Measurements from ENCODE around the gene IL1RAPL1. TPM values are rescaled to one million over a fixed set of nuclear protein-coding genes. Genes with fewer than 3 reads are reported as not detected.

Gene IL1RAPL1
- total and polyA plus RNA-seq, 2 experiments from 2014 or later, result 0.18 to 0.49 TPM

DNA sequence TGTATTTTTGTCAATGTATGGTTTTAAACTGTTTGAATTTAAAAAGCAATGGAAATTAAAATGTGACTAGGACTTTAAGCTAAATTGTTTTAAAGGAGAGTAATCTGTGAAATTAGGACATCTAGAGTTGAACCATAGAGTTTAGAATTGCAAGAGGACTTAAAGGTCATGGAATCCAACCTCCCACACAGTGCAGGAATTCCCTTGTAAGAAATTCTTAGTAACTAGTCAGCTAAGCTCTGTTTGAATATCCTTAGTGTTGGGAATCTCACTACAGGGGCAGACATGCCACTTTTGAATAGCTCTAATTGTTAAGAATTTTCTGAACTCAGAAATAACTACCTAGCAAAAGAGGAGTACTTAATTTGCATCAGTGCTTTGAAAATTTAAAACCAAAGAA, 292.9 kb downstream of the IL1RAPL1 start:
- H3K4me2 ChIP-seq, result no peak overlapping the region
- ATAC-seq (no peak), DNase-seq (ENCODE audit: low spot score) (peak; percentile 2)
- H4K20me1 ChIP-seq (replicated peaks; ENCODE audit: insufficient read depth), result no peaks in the 10 kb centered on the region
- H2AFZ ChIP-seq, result no peak overlapping the region
- no peaks in the 10 kb centered on the region for H3K4me1 Mint-ChIP-seq
- H3K27ac ChIP-seq (ENCODE audit: low read depth), result no peak overlapping the region
- H3K4me3 ChIP-seq, result no peak overlapping the region
- H3F3A ChIP-seq (replicated peaks; ENCODE audit: low read depth), result no peaks in the 10 kb centered on the region
- H3K27me3 Mint-ChIP-seq (ENCODE audit: insufficient read depth, low read depth, poor library complexity), result peaks cover 1% of the 10 kb centered on the region
- no peak overlapping the region for H3K4me3 Mint-ChIP-seq
- H3K36me3 ChIP-seq (ENCODE audit: insufficient read depth), result no peaks in the 10 kb centered on the region
- TF ChIP-seq ZNF331 (CRISPR knock-in tag; IDR thresholded peaks at IDR 0.05; ENCODE audit: low read depth) (no peak), JUNB (IDR thresholded peaks at IDR 0.05; ENCODE audit: unreplicated experiment) (no peak), POLR2AphosphoS5 (IDR thresholded peaks at IDR 0.05; ENCODE audit: low read depth) (no peak), STAT1 (IDR thresholded peaks at IDR 0.05; ENCODE audit: unreplicated experiment) (no peak)
- TF ChIP-seq, protein P1, sequence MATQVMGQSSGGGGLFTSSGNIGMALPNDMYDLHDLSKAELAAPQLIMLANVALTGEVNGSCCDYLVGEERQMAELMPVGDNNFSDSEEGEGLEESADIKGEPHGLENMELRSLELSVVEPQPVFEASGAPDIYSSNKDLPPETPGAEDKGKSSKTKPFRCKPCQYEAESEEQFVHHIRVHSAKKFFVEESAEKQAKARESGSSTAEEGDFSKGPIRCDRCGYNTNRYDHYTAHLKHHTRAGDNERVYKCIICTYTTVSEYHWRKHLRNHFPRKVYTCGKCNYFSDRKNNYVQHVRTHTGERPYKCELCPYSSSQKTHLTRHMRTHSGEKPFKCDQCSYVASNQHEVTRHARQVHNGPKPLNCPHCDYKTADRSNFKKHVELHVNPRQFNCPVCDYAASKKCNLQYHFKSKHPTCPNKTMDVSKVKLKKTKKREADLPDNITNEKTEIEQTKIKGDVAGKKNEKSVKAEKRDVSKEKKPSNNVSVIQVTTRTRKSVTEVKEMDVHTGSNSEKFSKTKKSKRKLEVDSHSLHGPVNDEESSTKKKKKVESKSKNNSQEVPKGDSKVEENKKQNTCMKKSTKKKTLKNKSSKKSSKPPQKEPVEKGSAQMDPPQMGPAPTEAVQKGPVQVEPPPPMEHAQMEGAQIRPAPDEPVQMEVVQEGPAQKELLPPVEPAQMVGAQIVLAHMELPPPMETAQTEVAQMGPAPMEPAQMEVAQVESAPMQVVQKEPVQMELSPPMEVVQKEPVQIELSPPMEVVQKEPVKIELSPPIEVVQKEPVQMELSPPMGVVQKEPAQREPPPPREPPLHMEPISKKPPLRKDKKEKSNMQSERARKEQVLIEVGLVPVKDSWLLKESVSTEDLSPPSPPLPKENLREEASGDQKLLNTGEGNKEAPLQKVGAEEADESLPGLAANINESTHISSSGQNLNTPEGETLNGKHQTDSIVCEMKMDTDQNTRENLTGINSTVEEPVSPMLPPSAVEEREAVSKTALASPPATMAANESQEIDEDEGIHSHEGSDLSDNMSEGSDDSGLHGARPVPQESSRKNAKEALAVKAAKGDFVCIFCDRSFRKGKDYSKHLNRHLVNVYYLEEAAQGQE (IDR thresholded peaks at IDR 0.05; ENCODE audit: unreplicated experiment), result no peak
- no peak overlapping the region for H3K27ac Mint-ChIP-seq
- H3K4me1 ChIP-seq (ENCODE audit: insufficient read depth), result no peaks in the 10 kb centered on the region
- no peaks in the 10 kb centered on the region for H3K79me2 ChIP-seq (replicated peaks; ENCODE audit: insufficient read depth)
- no peaks in the 10 kb centered on the region for H3K27me3 ChIP-seq (ENCODE audit: insufficient read depth)
- no peaks in the 10 kb centered on the region for H3K9me2 ChIP-seq (ENCODE audit: insufficient read depth)
- no peaks in the 10 kb centered on the region for H3K9me3 Mint-ChIP-seq
- H3K36me3 Mint-ChIP-seq (ENCODE audit: low read depth), result peaks cover 4% of the 10 kb centered on the region; the same call in 1 of the 3 replicates

DNA sequence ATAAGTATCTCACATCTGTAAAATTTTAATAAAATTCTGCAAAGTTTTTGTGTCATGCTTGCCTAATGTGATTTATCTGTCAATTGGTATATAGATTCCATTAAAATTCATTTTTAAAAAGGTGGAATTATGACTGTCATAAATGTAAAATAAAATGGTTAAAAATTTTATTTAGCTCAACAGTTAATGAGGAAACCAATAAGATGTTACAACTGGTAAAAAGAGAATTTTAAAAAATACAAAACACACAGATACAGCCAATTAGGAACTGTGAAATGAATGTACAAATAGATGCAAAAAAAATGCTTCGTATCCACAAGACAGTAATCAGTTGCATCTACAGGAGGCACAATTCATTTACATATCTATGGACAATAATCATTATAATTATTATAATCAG, 297.6 kb downstream of the IL1RAPL1 start:
- no peaks in the 10 kb centered on the region for H3K9me2 ChIP-seq (ENCODE audit: insufficient read depth)
- no peak overlapping the region for H2AFZ ChIP-seq
- no peaks in the 10 kb centered on the region for H3K36me3 ChIP-seq (ENCODE audit: insufficient read depth)
- H3K27ac Mint-ChIP-seq, result no peak overlapping the region
- no peaks in the 10 kb centered on the region for H3K4me1 ChIP-seq (ENCODE audit: insufficient read depth)
- no peak for DNase-seq (ENCODE audit: low spot score)
- H3K27me3 Mint-ChIP-seq (ENCODE audit: insufficient read depth, low read depth, poor library complexity), result no peaks in the 10 kb centered on the region
- H3F3A ChIP-seq (replicated peaks; ENCODE audit: low read depth), result no peaks in the 10 kb centered on the region
- no peak for ATAC-seq
- peaks cover 4% of the 10 kb centered on the region; the same call in 1 of the 3 replicates for H3K36me3 Mint-ChIP-seq (ENCODE audit: low read depth)
- H3K4me1 Mint-ChIP-seq, result no peaks in the 10 kb centered on the region
- no peaks in the 10 kb centered on the region for H3K79me2 ChIP-seq (replicated peaks; ENCODE audit: insufficient read depth)
- H3K27me3 ChIP-seq (ENCODE audit: insufficient read depth), result no peaks in the 10 kb centered on the region
- H3K9me3 Mint-ChIP-seq, result no peaks in the 10 kb centered on the region
- TF ChIP-seq EZH2phosphoT487 (IDR thresholded peaks at IDR 0.05; ENCODE audit: unreplicated experiment) (no peak), ZNF331 (CRISPR knock-in tag; IDR thresholded peaks at IDR 0.05; ENCODE audit: low read depth) (no peak), NANOG (IDR thresholded peaks at IDR 0.05; ENCODE audit: borderline replicate concordance) (no peak), CREB1 (CRISPR knock-in tag; IDR thresholded peaks at IDR 0.05; ENCODE audit: low read depth) (no peak), POLR2AphosphoS5 (IDR thresholded peaks at IDR 0.05; ENCODE audit: low read depth) (no peak), ZNF114 (CRISPR knock-in tag; IDR thresholded peaks at IDR 0.05) (no peak), JUNB (IDR thresholded peaks at IDR 0.05; ENCODE audit: unreplicated experiment) (no peak)
- TF ChIP-seq, protein P2, sequence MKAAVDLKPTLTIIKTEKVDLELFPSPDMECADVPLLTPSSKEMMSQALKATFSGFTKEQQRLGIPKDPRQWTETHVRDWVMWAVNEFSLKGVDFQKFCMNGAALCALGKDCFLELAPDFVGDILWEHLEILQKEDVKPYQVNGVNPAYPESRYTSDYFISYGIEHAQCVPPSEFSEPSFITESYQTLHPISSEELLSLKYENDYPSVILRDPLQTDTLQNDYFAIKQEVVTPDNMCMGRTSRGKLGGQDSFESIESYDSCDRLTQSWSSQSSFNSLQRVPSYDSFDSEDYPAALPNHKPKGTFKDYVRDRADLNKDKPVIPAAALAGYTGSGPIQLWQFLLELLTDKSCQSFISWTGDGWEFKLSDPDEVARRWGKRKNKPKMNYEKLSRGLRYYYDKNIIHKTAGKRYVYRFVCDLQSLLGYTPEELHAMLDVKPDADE (IDR thresholded peaks at IDR 0.05), result no peak
- TF ChIP-seq, protein P1 (IDR thresholded peaks at IDR 0.05; ENCODE audit: unreplicated experiment), result no peak
- H3K4me3 ChIP-seq, result no peak overlapping the region
- H3K4me2 ChIP-seq, result no peak overlapping the region
- no peaks in the 10 kb centered on the region for H4K20me1 ChIP-seq (replicated peaks; ENCODE audit: insufficient read depth)
- no peak overlapping the region for H3K27ac ChIP-seq (ENCODE audit: low read depth)
- no peak overlapping the region for H3K4me3 Mint-ChIP-seq

Data from GM23338 (cell line).